ENCODE results near the gene BAMBI. TPM values are rescaled to one million over a fixed set of nuclear protein-coding genes. Genes with fewer than 3 reads are reported as not detected.

Gene BAMBI
- total RNA-seq, 1 experiment from 2014 or later, result 6.2 TPM

GRCh38 chr10:28717656-28718201 is 40.4 kb downstream of the BAMBI start:
- H2AFZ ChIP-seq (ENCODE audit: low read depth, low read length, poor library complexity, severe bottlenecking), result no peak overlapping the region
- RAD21 ChIA-PET (ENCODE audit: low non-redundant PET in 1 of 2, low total read pairs in 2 of 2, uncharacterized antibody in 2 of 2, unreplicated experiment in 2 of 2), result no interaction called here
- H3K27me3 ChIP-seq (ENCODE audit: insufficient read depth, low read length), result no peaks in the 10 kb centered on the region
- peaks cover 9 to 13% of the 10 kb centered on the region in 2 experiments; a peak in 3 of 4 replicates for H3K4me1 ChIP-seq (ENCODE audit: control insufficient read depth in 1 of 2, insufficient read depth in 2 of 2, low read length in 2 of 2)
- no peaks in the 10 kb centered on the region for H3K79me2 ChIP-seq (ENCODE audit: insufficient read depth, low read length)
- no peaks in the 10 kb centered on the region for H3K9me3 ChIP-seq (ENCODE audit: control insufficient read depth in 1 of 2, insufficient read depth in 1 of 2, low read depth in 1 of 2, low read length in 2 of 2)
- H3K9me2 ChIP-seq (ENCODE audit: insufficient read depth), result no peaks in the 10 kb centered on the region
- H4K20me1 ChIP-seq (ENCODE audit: insufficient read depth), result no peaks in the 10 kb centered on the region
- CTCF ChIA-PET, result no interaction called here
- no peak overlapping the region for H3K27ac ChIP-seq (ENCODE audit: low read depth, low read length)
- no TSS peak for BruUV-seq (replicated peaks)
- no peak overlapping the region for H3K4me3 ChIP-seq (replicated peaks in 1 of 2; ENCODE audit: low read depth in 1 of 2, low read length in 2 of 2)
- H3K36me3 ChIP-seq (ENCODE audit: control insufficient read depth in 1 of 2, insufficient read depth in 2 of 2, low read length in 2 of 2), result no peaks in the 10 kb centered on the region
- ATAC-seq, result no peak
- TF ChIP-seq MAX (IDR thresholded peaks at IDR 0.05), result no peak
- TF ChIP-seq ZBTB33 (IDR thresholded peaks at IDR 0.05; ENCODE audit: extremely low read depth, insufficient replicate concordance, low read length), result no peak
- TF ChIP-seq CTCF (IDR thresholded peaks at IDR 0.05 in 2 of 3, conservative IDR thresholded peaks at IDR 0.05 in 1 of 3; ENCODE audit: borderline replicate concordance in 1 of 3, insufficient read depth in 1 of 3, low read depth in 2 of 3, low read length in 2 of 3), result no peak
- no peak for TF ChIP-seq SP1 (IDR thresholded peaks at IDR 0.05; ENCODE audit: low read depth)
- TF ChIP-seq EZH2phosphoT487 (IDR thresholded peaks at IDR 0.05; ENCODE audit: borderline replicate concordance), result no peak
- no peak for TF ChIP-seq EZH2 (IDR thresholded peaks at IDR 0.05)
- TF ChIP-seq POLR2A (IDR thresholded peaks at IDR 0.05; ENCODE audit: borderline replicate concordance, extremely low read depth, insufficient read depth, insufficient read length), result no peak
- TF ChIP-seq SRF (IDR thresholded peaks at IDR 0.05; ENCODE audit: low read depth), result no peak
- no peak for TF ChIP-seq SIN3A (IDR thresholded peaks at IDR 0.05; ENCODE audit: low read depth)
- no peak for TF ChIP-seq POLR2AphosphoS5 (IDR thresholded peaks at IDR 0.05; ENCODE audit: low read depth, low read length)
- TF ChIP-seq CBX3 (IDR thresholded peaks at IDR 0.05; ENCODE audit: low read depth), result no peak
- no peak for TF ChIP-seq TCF7L2 (IDR thresholded peaks at IDR 0.05; ENCODE audit: borderline replicate concordance, extremely low read depth, insufficient read depth, insufficient read length)
- TF ChIP-seq FOSL1 (IDR thresholded peaks at IDR 0.05; ENCODE audit: low read depth), result no peak
- TF ChIP-seq CEBPB (IDR thresholded peaks at IDR 0.05; ENCODE audit: low read depth), result no peak
- no peak for TF ChIP-seq EGR1 (IDR thresholded peaks at IDR 0.05; ENCODE audit: low read depth)
- TF ChIP-seq REST (IDR thresholded peaks at IDR 0.05; ENCODE audit: low read depth), result no peak
- TF ChIP-seq ELF1 (IDR thresholded peaks at IDR 0.05; ENCODE audit: borderline replicate concordance, low read depth), result no peak
- no peak for TF ChIP-seq ZNF274 (IDR thresholded peaks at IDR 0.05; ENCODE audit: low read depth, low read length)
- intact Hi-C loops (cut with micrococcal nuclease), result no loop called here
- no peak overlapping the region for H3K4me2 ChIP-seq (ENCODE audit: low read length)
- POLR2A ChIA-PET, result no interaction called here
- no peak overlapping the region for H3K9ac ChIP-seq (ENCODE audit: low read length)
- no peak for DNase-seq (ENCODE audit: low read depth, low spot score)
